Measurements from ENCODE around the gene SH3PXD2A.

SH3PXD2A gene

DNA sequence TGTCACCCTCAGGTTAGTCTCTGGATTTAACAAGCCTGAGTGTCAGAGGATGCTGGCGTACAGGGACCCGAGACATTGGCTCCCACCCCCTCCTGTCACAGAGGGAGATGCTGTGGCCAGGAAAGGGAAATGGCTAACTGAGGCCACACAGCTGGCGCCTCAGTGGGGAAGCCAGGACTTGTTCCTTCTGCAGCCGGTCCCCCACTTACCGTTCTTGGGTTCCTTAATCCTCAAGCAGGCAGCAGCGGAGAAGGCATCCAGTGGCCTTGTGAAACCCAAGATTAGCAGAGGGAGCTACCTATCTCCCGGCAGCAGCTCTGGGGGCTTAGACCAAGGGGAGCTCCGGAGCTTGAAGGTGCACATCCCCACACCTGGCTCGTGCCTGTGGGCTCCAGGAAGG is 296.5 kb downstream of the SH3PXD2A start:
- DNase-seq (ENCODE audit: low read depth): no peak
- TF ChIP-seq, protein P1, sequence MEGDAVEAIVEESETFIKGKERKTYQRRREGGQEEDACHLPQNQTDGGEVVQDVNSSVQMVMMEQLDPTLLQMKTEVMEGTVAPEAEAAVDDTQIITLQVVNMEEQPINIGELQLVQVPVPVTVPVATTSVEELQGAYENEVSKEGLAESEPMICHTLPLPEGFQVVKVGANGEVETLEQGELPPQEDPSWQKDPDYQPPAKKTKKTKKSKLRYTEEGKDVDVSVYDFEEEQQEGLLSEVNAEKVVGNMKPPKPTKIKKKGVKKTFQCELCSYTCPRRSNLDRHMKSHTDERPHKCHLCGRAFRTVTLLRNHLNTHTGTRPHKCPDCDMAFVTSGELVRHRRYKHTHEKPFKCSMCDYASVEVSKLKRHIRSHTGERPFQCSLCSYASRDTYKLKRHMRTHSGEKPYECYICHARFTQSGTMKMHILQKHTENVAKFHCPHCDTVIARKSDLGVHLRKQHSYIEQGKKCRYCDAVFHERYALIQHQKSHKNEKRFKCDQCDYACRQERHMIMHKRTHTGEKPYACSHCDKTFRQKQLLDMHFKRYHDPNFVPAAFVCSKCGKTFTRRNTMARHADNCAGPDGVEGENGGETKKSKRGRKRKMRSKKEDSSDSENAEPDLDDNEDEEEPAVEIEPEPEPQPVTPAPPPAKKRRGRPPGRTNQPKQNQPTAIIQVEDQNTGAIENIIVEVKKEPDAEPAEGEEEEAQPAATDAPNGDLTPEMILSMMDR (IDR thresholded peaks at IDR 0.05; ENCODE audit: control insufficient read depth, extremely low read depth, insufficient read depth): no peak
- H3K4me3 ChIP-seq (ENCODE audit: low read depth, low read length): no peak overlapping the region

DNA sequence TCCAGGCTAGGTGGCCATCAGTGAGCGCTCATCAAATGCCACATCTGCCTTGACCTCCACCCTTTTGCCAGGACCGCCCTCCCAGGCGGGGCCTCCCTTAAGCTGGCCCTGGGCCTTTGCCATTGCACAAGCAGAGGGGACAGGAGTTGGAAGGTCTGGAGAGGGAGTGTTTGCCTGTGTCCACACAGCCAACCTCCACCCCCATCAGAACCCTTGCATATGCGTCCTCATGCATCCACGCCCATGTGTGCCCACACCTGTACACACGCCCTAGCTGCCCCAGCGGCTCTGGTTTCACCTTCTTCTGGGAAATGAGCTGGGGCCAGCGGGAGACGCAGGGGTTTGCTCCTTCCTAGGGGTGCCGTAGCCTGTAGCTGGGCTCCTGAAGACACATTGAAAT is 297.9 kb downstream of the SH3PXD2A start:
- DNase-seq (ENCODE audit: low read depth): no peak
- TF ChIP-seq, protein P1 (IDR thresholded peaks at IDR 0.05; ENCODE audit: control insufficient read depth, extremely low read depth, insufficient read depth): no peak
- H3K4me3 ChIP-seq (ENCODE audit: low read depth, low read length): no peak overlapping the region

DNA sequence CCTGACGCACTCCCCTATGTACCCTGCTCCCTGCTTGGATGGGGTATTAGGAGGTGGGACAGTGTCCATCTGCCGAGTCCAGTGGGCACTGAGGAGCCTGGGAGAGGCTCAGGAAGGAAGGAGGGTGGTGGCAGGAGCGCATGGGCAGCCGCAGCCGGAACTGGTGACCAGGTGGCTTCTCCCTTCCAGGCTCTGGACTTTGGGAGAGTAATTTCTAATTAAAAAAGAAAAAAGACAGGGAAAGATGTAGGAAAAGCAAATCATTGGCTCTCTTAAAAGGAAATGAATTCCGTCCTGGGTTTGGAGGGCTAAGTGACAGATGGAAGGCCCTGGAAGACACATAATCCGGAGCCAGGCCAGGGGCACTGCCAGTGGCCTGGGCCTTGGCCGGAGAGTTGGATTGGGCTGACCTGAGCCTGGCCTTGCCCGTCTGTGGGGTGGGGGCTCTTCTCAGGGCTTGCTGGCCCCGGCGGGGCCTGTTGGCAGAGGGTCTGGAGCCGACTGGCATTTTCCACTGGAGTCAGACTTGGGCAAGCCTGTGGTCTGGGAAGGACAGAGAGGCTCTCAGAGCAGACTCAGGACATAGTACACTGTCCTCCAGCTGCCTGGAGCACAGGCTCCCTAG is 298.9 kb downstream of the SH3PXD2A start:
- no peak overlapping the region for H3K4me3 ChIP-seq (ENCODE audit: low read depth, low read length)
- DNase-seq (ENCODE audit: low read depth): no peak
- TF ChIP-seq, protein P1 (IDR thresholded peaks at IDR 0.05; ENCODE audit: control insufficient read depth, extremely low read depth, insufficient read depth): no peak

DNA sequence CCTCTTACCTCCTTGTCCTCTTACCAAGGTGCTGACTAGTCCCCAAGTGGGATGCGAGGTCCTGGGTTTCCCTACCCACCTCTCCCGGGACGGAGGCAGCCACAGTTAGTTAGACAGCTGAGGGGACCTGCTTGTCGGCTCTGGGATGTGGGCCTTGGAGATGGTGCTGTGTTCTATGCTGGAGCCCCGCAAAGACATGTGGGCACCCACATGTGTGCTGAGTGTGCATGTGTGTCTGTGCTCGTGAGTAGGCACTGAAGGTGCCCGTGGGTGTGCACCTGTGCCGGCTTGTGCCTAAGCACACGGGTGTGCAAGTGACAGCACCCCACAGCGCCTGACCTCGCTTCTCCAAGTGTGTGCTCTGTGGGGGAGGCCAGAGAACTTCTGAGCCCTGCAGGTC is 299.7 kb downstream of the SH3PXD2A start:
- DNase-seq (ENCODE audit: low read depth): no peak
- H3K4me3 ChIP-seq (ENCODE audit: low read depth, low read length): peak overlapping the region; percentile 38
- TF ChIP-seq, protein P1 (IDR thresholded peaks at IDR 0.05; ENCODE audit: control insufficient read depth, extremely low read depth, insufficient read depth): no peak

DNA sequence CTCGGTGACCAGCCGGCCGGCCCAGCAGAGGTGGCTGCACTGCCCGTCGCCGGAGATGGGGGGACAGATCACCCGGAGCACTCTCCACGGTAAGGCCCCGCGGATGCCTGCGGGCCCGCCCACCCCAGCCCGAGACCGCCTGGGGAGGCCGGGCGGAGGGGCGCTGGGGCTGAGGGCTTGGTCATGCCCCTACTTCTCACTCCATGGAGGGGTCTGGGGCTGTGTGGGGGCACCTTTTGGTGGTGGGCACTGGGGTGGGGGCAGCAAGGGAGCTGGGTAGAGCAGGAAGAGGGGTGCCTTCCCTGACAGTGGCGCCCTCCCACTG is 300.1 kb downstream of the SH3PXD2A start:
- DNase-seq (ENCODE audit: low read depth): no peak
- TF ChIP-seq, protein P1 (IDR thresholded peaks at IDR 0.05; ENCODE audit: control insufficient read depth, extremely low read depth, insufficient read depth): no peak
- H3K4me3 ChIP-seq (ENCODE audit: low read depth, low read length): peak overlapping the region; percentile 38

DNA sequence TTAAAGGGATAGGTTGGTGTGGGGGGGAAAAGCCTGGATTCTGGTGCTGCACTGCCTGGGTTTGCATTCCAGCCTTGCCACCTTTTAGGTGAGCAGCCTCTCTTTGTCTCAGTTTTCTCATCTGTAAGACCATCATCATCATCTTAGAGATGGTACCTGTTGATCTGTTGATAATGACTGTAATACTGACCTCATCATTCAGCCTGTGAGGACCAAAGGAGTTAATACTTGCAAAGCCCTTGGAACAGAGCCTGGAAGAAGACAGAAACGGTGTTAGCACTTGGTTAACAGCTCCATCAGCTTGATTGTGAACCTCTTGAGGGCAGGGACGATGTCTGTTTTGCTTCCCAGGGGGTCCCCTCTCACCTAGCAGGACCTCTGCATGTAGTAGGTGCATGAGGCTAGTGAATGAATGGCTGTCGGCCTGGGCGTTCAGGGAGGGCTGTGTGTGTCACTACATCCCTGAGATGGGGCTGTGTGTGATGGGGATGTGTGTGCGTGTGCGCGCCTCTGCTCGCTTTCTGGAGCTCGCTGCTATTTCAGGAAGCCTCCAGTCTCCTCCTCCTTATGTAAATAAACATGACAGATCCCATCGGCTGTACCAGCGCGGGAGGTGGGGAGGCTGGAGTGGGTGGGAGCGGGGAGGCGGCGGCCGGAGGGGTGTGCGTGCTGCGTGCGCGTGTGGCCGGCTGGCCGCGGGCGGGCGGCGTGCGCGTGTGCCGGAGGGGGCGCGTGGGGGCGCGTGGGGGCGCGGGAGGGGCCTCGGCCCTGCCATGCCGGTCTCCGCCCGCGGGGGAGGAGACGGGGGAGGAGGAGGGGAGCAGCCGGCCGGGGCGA is 300.7 kb downstream of the SH3PXD2A start:
- peak overlapping the region; percentile 38 for H3K4me3 ChIP-seq (ENCODE audit: low read depth, low read length)
- TF ChIP-seq, protein P1 (IDR thresholded peaks at IDR 0.05; ENCODE audit: control insufficient read depth, extremely low read depth, insufficient read depth): no peak
- DNase-seq (ENCODE audit: low read depth): no peak

Data from LNCaP clone FGC (cell line).